ENCODE measurements around the gene CAMTA1. TPM values are rescaled to one million over a fixed set of nuclear protein-coding genes. Genes with fewer than 3 reads are reported as not detected.

CAMTA1 gene
- polyA plus RNA-seq, 1 donor from 2014 or later, result 162 TPM

DNA sequence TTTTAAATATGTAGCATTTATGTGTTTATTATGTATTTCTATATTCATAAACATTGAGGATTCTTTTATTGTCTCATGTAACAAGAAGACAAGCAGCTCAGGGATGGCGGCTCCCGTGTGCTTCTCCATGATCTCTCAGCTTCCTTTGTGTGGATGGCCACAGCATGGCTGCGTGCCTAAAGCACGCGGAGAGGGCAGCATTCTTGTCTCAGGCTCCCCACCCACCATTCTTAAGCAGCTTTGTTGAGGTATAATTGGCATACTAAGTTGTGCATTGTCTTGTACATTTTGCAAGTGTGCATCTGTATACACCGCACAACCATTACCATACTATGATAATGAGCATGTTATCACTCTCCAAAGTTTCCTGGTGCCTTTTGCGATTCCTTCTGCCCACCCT is 81.6 kb downstream of the CAMTA1 start:
- Histone ChIP-seq H3K9me2 (ENCODE audit: insufficient read depth, low read length) (no peaks in the 10 kb centered on the region), H3K27me3 (ENCODE audit: insufficient read depth, low read depth, low read length) (no peaks in the 10 kb centered on the region), H4K20me1 (ENCODE audit: insufficient read depth) (no peaks in the 10 kb centered on the region), H3K4me2 (ENCODE audit: low read length) (no peak overlapping the region), H3K9me3 (ENCODE audit: low read length) (no peaks in the 10 kb centered on the region), H3K27ac (ENCODE audit: low read length) (no peak overlapping the region), H3K79me2 (replicated peaks; ENCODE audit: insufficient read depth, low read length) (peaks cover 7% of the 10 kb centered on the region), H3F3A (ENCODE audit: insufficient read depth, low read length, poor library complexity, severe bottlenecking) (no peaks in the 10 kb centered on the region), H2AFZ (ENCODE audit: low read depth, low read length) (no peak overlapping the region), H3K9ac (ENCODE audit: low read length) (no peak overlapping the region), H3K4me3 (ENCODE audit: low read length) (no peak overlapping the region), H3K36me3 (ENCODE audit: insufficient read depth, low read length) (peaks cover 3% of the 10 kb centered on the region)
- TF ChIP-seq SMC3 (conservative IDR thresholded peaks at IDR 0.05; ENCODE audit: poor library complexity), result no peak
- no peak for TF ChIP-seq EP300 (conservative IDR thresholded peaks at IDR 0.05; ENCODE audit: poor library complexity, severe bottlenecking)
- no peak for TF ChIP-seq MXI1 (conservative IDR thresholded peaks at IDR 0.05; ENCODE audit: poor library complexity, severe bottlenecking)
- TF ChIP-seq, protein P1, sequence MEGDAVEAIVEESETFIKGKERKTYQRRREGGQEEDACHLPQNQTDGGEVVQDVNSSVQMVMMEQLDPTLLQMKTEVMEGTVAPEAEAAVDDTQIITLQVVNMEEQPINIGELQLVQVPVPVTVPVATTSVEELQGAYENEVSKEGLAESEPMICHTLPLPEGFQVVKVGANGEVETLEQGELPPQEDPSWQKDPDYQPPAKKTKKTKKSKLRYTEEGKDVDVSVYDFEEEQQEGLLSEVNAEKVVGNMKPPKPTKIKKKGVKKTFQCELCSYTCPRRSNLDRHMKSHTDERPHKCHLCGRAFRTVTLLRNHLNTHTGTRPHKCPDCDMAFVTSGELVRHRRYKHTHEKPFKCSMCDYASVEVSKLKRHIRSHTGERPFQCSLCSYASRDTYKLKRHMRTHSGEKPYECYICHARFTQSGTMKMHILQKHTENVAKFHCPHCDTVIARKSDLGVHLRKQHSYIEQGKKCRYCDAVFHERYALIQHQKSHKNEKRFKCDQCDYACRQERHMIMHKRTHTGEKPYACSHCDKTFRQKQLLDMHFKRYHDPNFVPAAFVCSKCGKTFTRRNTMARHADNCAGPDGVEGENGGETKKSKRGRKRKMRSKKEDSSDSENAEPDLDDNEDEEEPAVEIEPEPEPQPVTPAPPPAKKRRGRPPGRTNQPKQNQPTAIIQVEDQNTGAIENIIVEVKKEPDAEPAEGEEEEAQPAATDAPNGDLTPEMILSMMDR (IDR thresholded peaks at IDR 0.05; ENCODE audit: poor library complexity, severe bottlenecking), result no peak
- TF ChIP-seq RAD21 (conservative IDR thresholded peaks at IDR 0.05), result no peak

GRCh38 chr1:6867321-6867720 is 82.1 kb downstream of the CAMTA1 start:
- no peaks in the 10 kb centered on the region for H3F3A ChIP-seq (ENCODE audit: insufficient read depth, low read length, poor library complexity, severe bottlenecking)
- H3K27me3 ChIP-seq (ENCODE audit: insufficient read depth, low read depth, low read length), result no peaks in the 10 kb centered on the region
- H3K79me2 ChIP-seq (replicated peaks; ENCODE audit: insufficient read depth, low read length), result peaks cover 7% of the 10 kb centered on the region
- no peaks in the 10 kb centered on the region for H4K20me1 ChIP-seq (ENCODE audit: insufficient read depth)
- H3K4me3 ChIP-seq (ENCODE audit: low read length), result no peak overlapping the region
- H2AFZ ChIP-seq (ENCODE audit: low read depth, low read length), result no peak overlapping the region
- no peaks in the 10 kb centered on the region for H3K9me3 ChIP-seq (ENCODE audit: low read length)
- no peak overlapping the region for H3K9ac ChIP-seq (ENCODE audit: low read length)
- H3K36me3 ChIP-seq (ENCODE audit: insufficient read depth, low read length), result peaks cover 3% of the 10 kb centered on the region
- H3K27ac ChIP-seq (ENCODE audit: low read length), result no peak overlapping the region
- no peak overlapping the region for H3K4me2 ChIP-seq (ENCODE audit: low read length)
- TF ChIP-seq, protein P1 (IDR thresholded peaks at IDR 0.05; ENCODE audit: poor library complexity, severe bottlenecking), result no peak
- no peak for TF ChIP-seq POLR2AphosphoS5 (IDR thresholded peaks at IDR 0.05)
- no peak for TF ChIP-seq REST (IDR thresholded peaks at IDR 0.05; ENCODE audit: borderline replicate concordance)
- no peak for TF ChIP-seq SMC3 (conservative IDR thresholded peaks at IDR 0.05; ENCODE audit: poor library complexity)
- no peak for TF ChIP-seq RAD21 (conservative IDR thresholded peaks at IDR 0.05)
- no peak for TF ChIP-seq EZH2 (IDR thresholded peaks at IDR 0.05; ENCODE audit: borderline replicate concordance, insufficient read depth, low read length, poor library complexity, severe bottlenecking)
- no peaks in the 10 kb centered on the region for H3K9me2 ChIP-seq (ENCODE audit: insufficient read depth, low read length)

Measured in neural cell (in vitro differentiated cells).